ENCODE measurements around the gene EEPD1. TPM values are rescaled to one million over a fixed set of nuclear protein-coding genes. Genes with fewer than 3 reads are reported as not detected.

The EEPD1 gene
- total RNA-seq, 1 experiment from 2014 or later: 0.93 TPM

GRCh38 chr7:36272567-36273269, 119.7 kb downstream of the EEPD1 start:
- no peak overlapping the region for H3K4me3 ChIP-seq
- DNase-seq: no peak
- 0 out of 2 replicates have a peak, but pooled peaks cover 4% of the 10 kb centered on the region for H3K27me3 ChIP-seq
- H3K4me1 ChIP-seq: no peaks in the 10 kb centered on the region
- no peaks in the 10 kb centered on the region for H3K36me3 ChIP-seq
- no peak overlapping the region for H3K27ac ChIP-seq
- H3K9me3 ChIP-seq (replicated peaks): no peaks in the 10 kb centered on the region

DNA sequence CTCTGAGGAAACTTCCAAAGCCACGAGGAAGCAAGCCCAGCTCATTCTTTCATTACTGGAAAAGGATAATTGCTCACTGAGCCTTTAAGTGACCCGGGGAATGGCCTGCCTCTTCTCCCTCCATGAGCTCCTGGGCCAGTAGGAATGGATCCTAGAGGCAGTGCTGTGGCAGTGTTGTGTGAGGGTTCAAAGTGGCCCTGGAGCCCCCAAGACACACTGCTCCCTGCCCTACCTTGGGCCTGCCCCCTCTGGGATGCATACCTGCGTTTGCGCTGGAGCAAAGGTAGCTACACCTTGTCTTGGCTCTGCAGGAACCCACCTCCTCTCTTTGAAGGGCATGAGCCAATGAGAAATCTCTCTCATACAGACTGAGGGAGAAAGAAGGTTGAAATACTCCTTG, 120.8 kb downstream of the EEPD1 start:
- no peak for DNase-seq
- H3K27me3 ChIP-seq: 0 out of 2 replicates have a peak, but pooled peaks cover 4% of the 10 kb centered on the region
- no peaks in the 10 kb centered on the region for H3K36me3 ChIP-seq
- H3K9me3 ChIP-seq (replicated peaks): no peaks in the 10 kb centered on the region
- H3K27ac ChIP-seq: no peak overlapping the region
- H3K4me1 ChIP-seq: peaks cover 4% of the 10 kb centered on the region; the same call in 1 of the 2 replicates
- H3K4me3 ChIP-seq: no peak overlapping the region

- no peak overlapping the region for H3K4me3 ChIP-seq
- no peak for DNase-seq
- no peaks in the 10 kb centered on the region for H3K36me3 ChIP-seq
- peaks cover 9% of the 10 kb centered on the region; the same call in 1 of the 2 replicates for H3K4me1 ChIP-seq
- H3K27me3 ChIP-seq: peaks cover 9% of the 10 kb centered on the region; the same call in 1 of the 2 replicates
- no peak overlapping the region for H3K27ac ChIP-seq
- H3K9me3 ChIP-seq (replicated peaks): no peaks in the 10 kb centered on the region
Observed at GRCh38 chr7:36275735-36276284, 122.8 kb downstream of the EEPD1 start.

GRCh38 chr7:36276428-36277248, 123.6 kb downstream of the EEPD1 start:
- Histone ChIP-seq H3K4me3 (no peak overlapping the region), H3K9me3 (replicated peaks) (no peaks in the 10 kb centered on the region), H3K27me3 (peaks cover 9% of the 10 kb centered on the region; the same call in 1 of the 2 replicates), H3K4me1 (peaks cover 12% of the 10 kb centered on the region), H3K36me3 (no peaks in the 10 kb centered on the region), H3K27ac (no peak overlapping the region)
- DNase-seq: no peak

DNA sequence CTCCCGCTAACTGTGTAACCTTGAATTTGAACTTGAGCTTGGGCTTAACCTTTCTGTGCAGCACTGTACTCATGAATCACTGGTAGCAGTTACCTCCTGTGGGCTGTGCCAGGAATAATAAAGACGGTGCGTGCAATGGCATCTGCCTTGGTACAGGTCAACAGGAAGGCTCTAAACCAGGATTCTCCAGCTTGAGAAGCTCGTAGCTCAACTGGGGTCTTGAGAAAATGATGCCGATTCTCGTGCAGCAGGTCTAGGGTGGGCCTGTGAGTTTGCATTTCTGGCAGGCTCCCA, 124.1 kb downstream of the EEPD1 start:
- no peaks in the 10 kb centered on the region for H3K9me3 ChIP-seq (replicated peaks)

DNA sequence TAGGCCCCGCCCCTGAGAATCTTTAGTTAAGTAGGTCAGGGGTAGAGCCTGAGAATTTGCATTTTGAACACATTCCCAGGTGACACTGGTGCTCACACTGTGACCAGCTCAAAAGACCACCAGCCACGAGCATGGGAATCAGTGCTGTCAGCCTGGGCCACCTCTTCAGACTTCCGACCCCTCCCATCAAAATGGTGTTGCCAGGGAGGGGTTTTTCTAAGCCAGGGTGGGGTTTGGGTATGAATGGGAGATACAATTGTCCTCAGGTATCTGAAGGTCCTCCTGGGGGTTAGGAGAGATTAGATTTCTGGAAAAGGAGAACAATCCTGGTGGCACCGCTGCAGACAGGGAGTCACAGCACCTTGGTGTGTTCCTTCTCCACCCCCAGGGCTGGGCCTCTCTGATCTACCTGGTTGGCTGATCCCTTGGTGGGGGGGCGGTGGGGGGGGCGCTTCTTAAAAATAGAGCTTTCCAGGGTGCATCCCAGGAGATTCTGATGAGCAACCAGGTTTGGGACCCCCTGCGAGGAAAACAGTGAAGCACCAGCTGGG, 125.1 kb downstream of the EEPD1 start:
- H3K4me1 ChIP-seq: peaks cover 20% of the 10 kb centered on the region
- peaks cover 9% of the 10 kb centered on the region; the same call in 1 of the 2 replicates for H3K27me3 ChIP-seq
- no peaks in the 10 kb centered on the region for H3K9me3 ChIP-seq (replicated peaks)
- no peaks in the 10 kb centered on the region for H3K36me3 ChIP-seq
- H3K27ac ChIP-seq: no peak overlapping the region
- no peak for DNase-seq
- no peak overlapping the region for H3K4me3 ChIP-seq

More for the DNA sequence above, 124.1 kb downstream of the EEPD1 start:
- H3K36me3 ChIP-seq: no peaks in the 10 kb centered on the region
- peaks cover 9% of the 10 kb centered on the region; the same call in 1 of the 2 replicates for H3K27me3 ChIP-seq
- H3K27ac ChIP-seq: no peak overlapping the region
- no peak overlapping the region for H3K4me3 ChIP-seq
- DNase-seq: no peak
- peaks cover 17% of the 10 kb centered on the region for H3K4me1 ChIP-seq

GRCh38 chr7:36278620-36279172, 125.6 kb downstream of the EEPD1 start:
- Histone ChIP-seq H3K4me3 (no peak overlapping the region), H3K4me1 (peaks cover 20% of the 10 kb centered on the region), H3K36me3 (no peaks in the 10 kb centered on the region), H3K9me3 (replicated peaks) (no peaks in the 10 kb centered on the region), H3K27me3 (peaks cover 9% of the 10 kb centered on the region; the same call in 1 of the 2 replicates), H3K27ac (no peak overlapping the region)
- DNase-seq: peak in 1 of 2 experiments; percentile 38

GRCh38 chr7:36279200-36279925, 126.3 kb downstream of the EEPD1 start:
- no peak for DNase-seq
- Histone ChIP-seq H3K27ac (no peak overlapping the region), H3K9me3 (replicated peaks) (no peaks in the 10 kb centered on the region), H3K27me3 (peaks cover 9% of the 10 kb centered on the region; the same call in 1 of the 2 replicates), H3K36me3 (no peaks in the 10 kb centered on the region), H3K4me3 (no peak overlapping the region), H3K4me1 (peaks cover 20% of the 10 kb centered on the region)

- Histone ChIP-seq H3K4me3 (no peak overlapping the region), H3K27ac (no peak overlapping the region), H3K4me1 (peaks cover 20% of the 10 kb centered on the region), H3K36me3 (no peaks in the 10 kb centered on the region), H3K9me3 (replicated peaks) (no peaks in the 10 kb centered on the region), H3K27me3 (peaks cover 9% of the 10 kb centered on the region; the same call in 1 of the 2 replicates)
- DNase-seq: no peak
Observed at GRCh38 chr7:36279926-36280315, 126.9 kb downstream of the EEPD1 start.

DNA sequence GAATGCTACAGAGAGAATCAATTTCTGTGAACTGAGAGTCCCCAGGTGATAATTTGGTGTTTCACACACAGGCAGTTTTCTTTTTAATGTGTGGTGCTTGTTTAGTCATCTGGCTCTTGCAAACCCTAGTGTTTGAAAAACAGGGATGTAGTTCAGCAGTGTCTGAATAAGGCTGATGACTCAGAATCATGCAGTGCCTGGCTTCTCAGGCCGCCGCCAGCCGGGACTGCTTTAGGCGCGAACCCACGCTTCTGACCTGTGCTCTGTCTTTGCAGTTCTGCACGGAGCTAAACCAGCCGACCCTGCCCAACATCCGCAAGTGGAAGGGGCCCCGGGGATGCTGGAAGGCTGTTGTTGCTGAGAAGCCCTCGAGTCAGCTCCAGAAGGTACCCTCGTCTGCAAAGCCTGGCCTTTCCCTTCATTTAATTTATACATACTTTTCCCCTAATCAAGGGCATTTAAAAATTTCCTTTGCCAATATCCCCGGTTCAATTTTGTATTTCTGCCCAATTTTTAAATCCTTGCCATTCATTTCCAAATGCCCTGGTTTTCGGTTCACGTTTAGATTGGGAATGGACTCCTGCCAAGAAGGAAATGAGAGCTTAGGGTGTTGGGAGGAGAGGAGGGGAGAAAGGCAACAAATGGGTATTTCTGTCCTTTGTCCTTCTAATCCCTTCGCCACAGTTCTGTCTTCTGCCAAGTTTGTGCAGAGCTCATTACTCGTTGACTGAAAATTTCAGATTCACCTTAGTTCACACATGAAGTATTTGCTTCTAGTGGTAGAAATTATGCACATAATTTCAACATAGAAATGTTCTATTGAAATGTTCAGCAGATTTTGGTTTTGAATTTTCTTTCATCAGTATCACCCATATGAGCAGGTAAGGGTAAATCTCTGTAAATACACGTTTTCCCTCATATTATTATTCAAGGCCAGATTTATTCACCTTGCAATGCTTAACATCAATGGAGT, 128.1 kb downstream of the EEPD1 start:
- peak overlapping the region; percentile 27; the same call in 1 of the 2 replicates for H3K27ac ChIP-seq
- H3K36me3 ChIP-seq: no peaks in the 10 kb centered on the region
- DNase-seq: peak; percentile 66 to 74
- H3K4me3 ChIP-seq: peak overlapping the region; percentile 38
- peaks cover 20% of the 10 kb centered on the region for H3K4me1 ChIP-seq
- H3K27me3 ChIP-seq: peaks cover 7% of the 10 kb centered on the region; the same call in 1 of the 2 replicates
- no peaks in the 10 kb centered on the region for H3K9me3 ChIP-seq (replicated peaks)

DNA sequence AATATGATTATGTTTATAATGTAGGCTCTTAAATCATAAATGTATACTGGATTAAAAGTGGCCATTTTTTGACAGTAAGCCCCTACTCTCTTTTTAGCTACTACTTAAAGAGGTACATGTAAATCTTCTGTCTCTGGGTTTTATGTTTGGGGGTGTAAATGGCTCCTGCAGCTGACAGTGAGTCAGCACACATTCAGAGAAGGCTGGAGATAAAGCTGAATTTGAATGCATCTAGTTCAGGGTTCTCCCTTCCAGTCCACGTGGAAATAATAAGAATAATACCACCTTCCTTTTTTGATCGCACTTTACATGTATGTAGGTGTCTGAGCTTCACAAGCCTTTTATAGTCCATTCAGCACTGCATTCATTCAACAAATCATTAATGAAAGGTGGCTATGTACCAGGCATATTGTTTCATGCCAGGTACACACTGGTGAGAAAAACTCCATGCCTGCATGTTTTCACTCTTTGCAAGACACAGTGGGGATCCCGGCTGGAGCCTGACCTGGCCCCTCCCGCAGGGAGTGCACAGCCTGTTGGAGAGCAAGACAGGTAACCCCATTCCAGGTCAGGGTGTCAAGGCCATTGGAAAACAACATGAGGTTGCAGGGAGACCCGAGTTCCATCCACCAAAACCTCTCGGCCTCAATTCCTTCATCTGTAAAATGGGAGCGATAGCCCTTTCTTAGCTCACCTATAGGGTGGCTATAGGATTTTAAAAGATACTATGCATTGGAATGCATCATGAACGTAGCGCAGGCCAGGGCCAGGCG, 129.1 kb downstream of the EEPD1 start:
- Histone ChIP-seq H3K27ac (no peak overlapping the region), H3K9me3 (replicated peaks) (no peaks in the 10 kb centered on the region), H3K4me1 (peaks cover 20% of the 10 kb centered on the region), H3K36me3 (no peaks in the 10 kb centered on the region), H3K4me3 (no peak overlapping the region), H3K27me3 (peaks cover 5% of the 10 kb centered on the region; the same call in 1 of the 2 replicates)
- no peak for DNase-seq

- Histone ChIP-seq H3K27me3 (peaks cover 5% of the 10 kb centered on the region; the same call in 1 of the 2 replicates), H3K4me3 (no peak overlapping the region), H3K36me3 (no peaks in the 10 kb centered on the region), H3K27ac (no peak overlapping the region), H3K9me3 (replicated peaks) (no peaks in the 10 kb centered on the region), H3K4me1 (peaks cover 20% of the 10 kb centered on the region)
- no peak for DNase-seq
Observed at GRCh38 chr7:36283181-36283580, 130.1 kb downstream of the EEPD1 start.
